Measurements from ENCODE around the gene CDC14A. TPM values are rescaled to one million over a fixed set of nuclear protein-coding genes. Genes with fewer than 3 reads are reported as not detected.

CDC14A gene
- total and polyA plus RNA-seq, 2 of the 8 experiments (the other 6 are each of a cell fraction or from before 2014, with no cell fraction given), result 3.2 to 8.9 TPM

- H3K4me3 ChIP-seq (ENCODE audit: extremely low read depth in 1 of 4, insufficient read depth in 2 of 4, low read depth in 3 of 4, low read length in 4 of 4), result no peak overlapping the region
- H2BK20ac ChIP-seq (ENCODE audit: low read length), result no peak overlapping the region
- no peak overlapping the region for H3K56ac ChIP-seq (replicated peaks; ENCODE audit: insufficient read length, low read depth, low read length)
- no peak overlapping the region for H2BK5ac ChIP-seq (ENCODE audit: low read depth, low read length)
- 86% methylated on average over 1 of the region's 1 CpG; no CpG with 5 or more reads in 1 of the 2 experiments for WGBS, 2 experiments (ENCODE audit: extremely low coverage in 1 of 2, insufficient coverage in 1 of 2, insufficient read length in 1 of 2, insufficient replicate concordance in 2 of 2, low coverage in 1 of 2, low lambda C conversion rate in 2 of 2, missing lambda C conversion rate in 1 of 2)
- ChIA-PET CTCF (ENCODE audit: partially characterized antibody) (interaction anchor here (0.9 to 2.8 kb wide), 3 partner anchors 17 to 232 kb away, joined by 3 to 11 read pairs (median 6); no protein-coding TSS in a partner anchor), POLR2A (ENCODE audit: partially characterized antibody) (no interaction called here)
- no peak overlapping the region for H3K23ac ChIP-seq (ENCODE audit: insufficient read length)
- no peaks in the 10 kb centered on the region for H3K23me2 ChIP-seq (ENCODE audit: low read depth, low read length)
- H2BK12ac ChIP-seq (ENCODE audit: low read depth, low read length), result no peak overlapping the region
- H3K4me2 ChIP-seq (ENCODE audit: insufficient read depth in 1 of 2, low read depth in 2 of 2, low read length in 2 of 2), result no peak overlapping the region
- H4K8ac ChIP-seq (ENCODE audit: extremely low read depth, insufficient read depth, low read length), result no peak overlapping the region
- no peak overlapping the region for H3K9ac ChIP-seq (replicated peaks in 1 of 4; ENCODE audit: extremely low read depth in 1 of 4, low read depth in 3 of 4, low read length in 3 of 4)
- no peak overlapping the region for H2BK15ac ChIP-seq (ENCODE audit: low read length)
- H3K18ac ChIP-seq (ENCODE audit: extremely low read depth, low read length), result no peak overlapping the region
- no peaks in the 10 kb centered on the region; a peak in 1 of 4 replicates for H3K79me2 ChIP-seq (ENCODE audit: control insufficient read depth in 1 of 2, insufficient read depth in 2 of 2, low read length in 2 of 2)
- H3K27ac ChIP-seq (ENCODE audit: low read depth, low read length), result no peak overlapping the region
- no peaks in the 10 kb centered on the region for H3K79me1 ChIP-seq (ENCODE audit: low read depth, low read length)
- no peaks in the 10 kb centered on the region for H4K20me1 ChIP-seq (replicated peaks in 1 of 2; ENCODE audit: control insufficient read depth in 1 of 2, insufficient read depth in 2 of 2, low read length in 2 of 2)
- H3K9me3 ChIP-seq (ENCODE audit: insufficient read depth in 2 of 2, low read depth in 1 of 2, low read length in 1 of 2), result no peaks in the 10 kb centered on the region
- H4K91ac ChIP-seq (replicated peaks; ENCODE audit: insufficient read length, low read length), result no peak overlapping the region
- no peak overlapping the region for H3K4ac ChIP-seq (replicated peaks; ENCODE audit: insufficient read length, low read depth, low read length)
- peaks cover 0 to 16% (median 3%) of the 10 kb centered on the region in 4 experiments; a peak in 6 of 7 replicates for H3K4me1 ChIP-seq (replicated peaks in 1 of 4; ENCODE audit: control insufficient read depth in 3 of 4, insufficient read depth in 4 of 4, low read length in 3 of 4)
- DNase-seq (ENCODE audit: low read depth in 1 of 2, low spot score in 2 of 2), result no peak
- H2AK5ac ChIP-seq (ENCODE audit: low read depth, low read length), result no peak overlapping the region
- H3K27me3 ChIP-seq (replicated peaks in 1 of 4; ENCODE audit: control insufficient read depth in 3 of 4, extremely low read depth in 1 of 4, insufficient read depth in 3 of 4, low read length in 3 of 4), result no peaks in the 10 kb centered on the region
- H3K36me3 ChIP-seq (ENCODE audit: control insufficient read depth in 2 of 4, insufficient read depth in 4 of 4, low read length in 3 of 4), result no peaks in the 10 kb centered on the region; a peak in 1 of 8 replicates
- no peak overlapping the region for H4K5ac ChIP-seq (ENCODE audit: insufficient read length, low read depth, low read length)
- no peak overlapping the region for H2BK120ac ChIP-seq (replicated peaks; ENCODE audit: low read depth, low read length)
- no peak overlapping the region for H3K14ac ChIP-seq (ENCODE audit: insufficient read length)
- FAIRE-seq, result no peak
- H2AFZ ChIP-seq (ENCODE audit: low read length), result no peak overlapping the region
- TF ChIP-seq TCF12 (IDR thresholded peaks at IDR 0.05; ENCODE audit: low read depth, low read length) (no peak), SIN3A (conservative IDR thresholded peaks at IDR 0.05 in 1 of 2, IDR thresholded peaks at IDR 0.05 in 1 of 2; ENCODE audit: low read depth in 1 of 2, low read length in 2 of 2) (no peak), PHF8 (conservative IDR thresholded peaks at IDR 0.05; ENCODE audit: low read depth, low read length) (no peak), MAX (IDR thresholded peaks at IDR 0.05) (no peak), USF2 (IDR thresholded peaks at IDR 0.05; ENCODE audit: low read length) (no peak), CTCF (IDR thresholded peaks at IDR 0.05; ENCODE audit: control extremely low read depth in 1 of 3, insufficient read depth in 1 of 3, low read depth in 1 of 3, low read length in 3 of 3) (no peak), CTBP2 (IDR thresholded peaks at IDR 0.05; ENCODE audit: borderline replicate concordance, insufficient read depth, insufficient read length, low read length) (no peak), E2F6 (IDR thresholded peaks at IDR 0.05) (no peak)
These were observed 86.1 kb downstream of the CDC14A start for GRCh38 chr1:100438375-100438774.

Data from H1 (cell line).